LNCaP clone FGC (cell line): ENCODE data around the gene CPNE8.

Experiments used
- DNase-seq: peaks from one replicate; pipeline ENCODE4 v3.0.0-alpha.2; 2011; ENCODE audit warnings: low read depth
- H3K4me3 ChIP-seq: 2 replicates; pipeline ENCODE4 v1.5.1; 2011; ENCODE audit warnings: mild to moderate bottlenecking, low read depth, low read length, control low read depth
- CTCF ChIP-seq: IDR thresholded peaks from 2 replicates; pipeline ENCODE4 v1.5.1; 2012; ENCODE audit warnings: mild to moderate bottlenecking; ENCODE audit not compliant: control insufficient read depth, insufficient read depth; ENCODE audit errors: extremely low read depth

CPNE8 gene

GRCh38 chr12:38736821-38737220 lies 168.6 kb downstream of the CPNE8 start:
- no peak for DNase-seq
- no peak overlapping the region for H3K4me3 ChIP-seq
- TF ChIP-seq CTCF, result no peak

GRCh38 chr12:38732761-38733160 lies 172.6 kb downstream of the CPNE8 start:
- TF ChIP-seq CTCF, result no peak
- H3K4me3 ChIP-seq, result no peak overlapping the region
- no peak for DNase-seq

GRCh38 chr12:38728894-38729293 lies 176.5 kb downstream of the CPNE8 start:
- no peak for DNase-seq
- no peak overlapping the region for H3K4me3 ChIP-seq
- TF ChIP-seq CTCF, result no peak

- no peak for DNase-seq
- no peak for TF ChIP-seq CTCF
- H3K4me3 ChIP-seq, result no peak overlapping the region
Observed at GRCh38 chr12:38721611-38722252, 183.7 kb downstream of the CPNE8 start.

- no peak for TF ChIP-seq CTCF
Observed at GRCh38 chr12:38720661-38721060, 184.7 kb downstream of the CPNE8 start.

GRCh38 chr12:38713294-38713693 lies 192.1 kb downstream of the CPNE8 start:
- no peak for DNase-seq
- TF ChIP-seq CTCF, result no peak
- H3K4me3 ChIP-seq, result no peak overlapping the region

More at GRCh38 chr12:38720661-38721060, 184.7 kb downstream of the CPNE8 start:
- no peak overlapping the region for H3K4me3 ChIP-seq
- no peak for DNase-seq

- H3K4me3 ChIP-seq, result no peak overlapping the region
- DNase-seq, result no peak
- TF ChIP-seq CTCF, result no peak
Observed at GRCh38 chr12:38711054-38711453, 194.3 kb downstream of the CPNE8 start.
